Ovary (tissue), 9 donors: ENCODE results near the gene ECSIT. TPM values are rescaled to one million over a fixed set of nuclear protein-coding genes. Genes with fewer than 3 reads are reported as not detected.

ENCODE experiments used
- DNase-seq, 5 donors: peaks; one replicate each; pipeline ENCODE4 v3.0.0-alpha.2; 2019 to 2020
- H3K27ac ChIP-seq, 2 donors: fragments of 200-600 bp; one replicate each; pipeline versions ENCODE4 v1.5.1 to v1.8.0; 2019 to 2022
- H3K27me3 ChIP-seq: fragments of 200-600 bp; one replicate; pipeline ENCODE4 v1.8.0; 2022
- H3K36me3 ChIP-seq: fragments of 200-600 bp; sonication (generic); one replicate; pipeline ENCODE4 v1.5.1; 2019
- H3K4me1 ChIP-seq: one replicate; pipeline ENCODE4 v1.8.1; 2013; ENCODE audit warnings: mild to moderate bottlenecking, moderate library complexity; ENCODE audit not compliant: insufficient read depth
- H3K4me3 ChIP-seq: fragments of 200-600 bp; sonication (generic); one replicate; pipeline ENCODE4 v1.5.1; 2017
- H3K9me3 ChIP-seq, 2 donors: fragments of 200-600 bp in 1 of 2; sonication (generic) in 1 of 2; one replicate each; pipeline versions ENCODE4 v1.5.1 to v1.8.1; 2013 to 2019; ENCODE audit warnings: mild to moderate bottlenecking in 1 of 2, moderate library complexity in 1 of 2
- EP300 ChIP-seq: sonication (generic); formaldehyde crosslinking; IDR thresholded peaks from one replicate; pipeline ENCODE4 v1.6.1; 2017; ENCODE audit warnings: antibody characterized with exemption
- POLR2A ChIP-seq: fragments of 450-650 bp; IDR thresholded peaks from one replicate; pipeline ENCODE4 v1.6.1; 2017; ENCODE audit warnings: antibody characterized with exemption, mild to moderate bottlenecking, moderate library complexity
- WGBS, 3 donors: extraction: QIAGEN DNeasy Blood & Tissue Kit in 1 of 3; methylation state at CpG; one replicate each; pipeline versions ENCODE4 v1.1.5 to v1.1.7; 2013 to 2017; 5-methylcytosine and 5-hydroxymethylcytosine counted together
- intact Hi-C, 4 donors: fragments of 100-400 bp; cut with DNase I; formaldehyde crosslinking; loops; one replicate each; pipeline versions ENCODE4 v1.11.0 to v1.15.1; 2022 to 2023
- polyA plus RNA-seq, 2 donors: library from polyadenylated mRNA; stranded (reverse); fragments of 200-250 nt in 1 of 2; fragments of 350-450 nt in 1 of 2; fragmentation: Illumina TruSeq in 1 of 2; extraction: RNeasy Lipid Tissue Mini Kit (QIAGEN cat#74804) in 1 of 2; gene quantifications; one replicate each; pipeline ENCODE4 v1.2.3, GENCODE V29; 2013 to 2014
- total RNA-seq, 7 donors: library from RNA; depleted of rRNA in 2 of 7; stranded (reverse); fragments of >200 nt in 2 of 7; fragmentation: NEBNext Ultra II Directional in 3 of 7; extraction: Animal tissue kit (Norgen Biotek cat#: 25700) in 3 of 7; gene quantifications; one replicate each; pipeline versions ENCODE4 v1.1.0 to v1.2.4, GENCODE V29; 2016 to 2023
- TF ChIP-seq, protein P1 (sequence below), 3 donors: fragments of 450-650 bp in 2 of 3; fragments of 200-600 bp in 1 of 3; IDR thresholded peaks; one replicate each; pipeline versions ENCODE4 v1.5.1 to v1.8.0; 2016 to 2022; ENCODE audit warnings: antibody characterized with exemption in 3 of 3, mild to moderate bottlenecking in 1 of 3
- donor health status: DM: no; HTN: no; CAD: no; lungs with moderate emphysema.
- donor health status: DM: no; HTN: no; CAD: no.
- donor health status: Bipolar disorder and iron deficiency.
- donor health status: DM: yes; HTN: yes; CAD: no.
- donor health status: DM: no; HTN: no; CAD: no.
- donor health status: DM: yes; HTN: yes; CAD: no.

Gene ECSIT
- total and polyA plus RNA-seq, 9 donors = 16.3 to 84.8 (median 58.2) TPM

DNA sequence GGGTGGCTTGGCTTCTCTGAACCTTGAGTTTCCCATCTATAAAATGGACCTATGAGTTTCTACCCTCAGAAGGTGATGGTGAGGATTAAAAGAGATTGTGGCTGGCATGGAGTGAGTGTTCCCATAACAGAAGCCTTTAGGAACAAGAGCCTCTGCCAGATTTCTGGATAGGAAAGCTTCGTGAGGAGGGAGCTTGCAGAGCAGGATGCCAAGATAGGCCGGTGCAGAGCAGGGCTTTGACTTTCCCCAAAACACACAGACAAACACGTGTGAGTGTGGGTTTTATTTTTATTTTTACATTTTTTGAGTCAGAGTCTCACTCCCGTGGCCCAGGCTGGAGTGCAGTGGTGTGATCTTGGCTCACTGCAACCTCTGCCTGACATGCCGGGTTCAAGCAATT lies 6.0 kb upstream of the ECSIT start:
- 18 to 21% (median 20%) methylated on average over 5 of the region's 5 CpGs for WGBS, 3 donors
- Histone ChIP-seq H3K27me3 (no peaks in the 10 kb centered on the region), H3K27ac (peak overlapping the region; percentile 78 to 88), H3K36me3 (no peaks in the 10 kb centered on the region), H3K9me3 (no peaks in the 10 kb centered on the region), H3K4me3 (no peak overlapping the region), H3K4me1 (peaks cover 4% of the 10 kb centered on the region)
- TF ChIP-seq, protein P1, sequence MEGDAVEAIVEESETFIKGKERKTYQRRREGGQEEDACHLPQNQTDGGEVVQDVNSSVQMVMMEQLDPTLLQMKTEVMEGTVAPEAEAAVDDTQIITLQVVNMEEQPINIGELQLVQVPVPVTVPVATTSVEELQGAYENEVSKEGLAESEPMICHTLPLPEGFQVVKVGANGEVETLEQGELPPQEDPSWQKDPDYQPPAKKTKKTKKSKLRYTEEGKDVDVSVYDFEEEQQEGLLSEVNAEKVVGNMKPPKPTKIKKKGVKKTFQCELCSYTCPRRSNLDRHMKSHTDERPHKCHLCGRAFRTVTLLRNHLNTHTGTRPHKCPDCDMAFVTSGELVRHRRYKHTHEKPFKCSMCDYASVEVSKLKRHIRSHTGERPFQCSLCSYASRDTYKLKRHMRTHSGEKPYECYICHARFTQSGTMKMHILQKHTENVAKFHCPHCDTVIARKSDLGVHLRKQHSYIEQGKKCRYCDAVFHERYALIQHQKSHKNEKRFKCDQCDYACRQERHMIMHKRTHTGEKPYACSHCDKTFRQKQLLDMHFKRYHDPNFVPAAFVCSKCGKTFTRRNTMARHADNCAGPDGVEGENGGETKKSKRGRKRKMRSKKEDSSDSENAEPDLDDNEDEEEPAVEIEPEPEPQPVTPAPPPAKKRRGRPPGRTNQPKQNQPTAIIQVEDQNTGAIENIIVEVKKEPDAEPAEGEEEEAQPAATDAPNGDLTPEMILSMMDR (IDR thresholded peaks at IDR 0.05) = no peak
- TF ChIP-seq EP300 (no peak), POLR2A (no peak)
- no peak for DNase-seq
- intact Hi-C loops = no loop called here

DNA sequence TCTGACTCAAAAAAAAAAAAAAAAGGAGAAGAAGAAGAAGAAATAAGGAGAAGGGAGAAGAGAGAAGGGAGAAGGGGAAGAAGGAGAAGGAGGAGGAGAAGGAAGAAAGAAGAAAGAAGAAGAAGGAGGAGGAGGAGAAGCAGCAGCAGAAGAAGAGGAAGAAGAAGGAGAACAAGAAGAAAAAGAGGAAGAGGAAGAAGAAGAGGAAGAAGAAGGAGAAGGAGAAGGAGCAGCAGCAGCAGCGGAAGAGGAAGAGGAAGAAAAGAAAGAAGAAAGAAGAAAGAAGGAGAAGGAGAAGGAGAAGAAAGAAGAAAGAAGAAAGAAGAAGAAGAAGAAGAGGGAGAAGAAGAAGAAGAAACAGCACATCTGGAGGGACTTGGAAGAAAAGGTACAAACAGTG lies 5.6 kb upstream of the ECSIT start:
- intact Hi-C loops = no loop called here
- H3K9me3 ChIP-seq = no peaks in the 10 kb centered on the region
- peaks cover 4% of the 10 kb centered on the region for H3K4me1 ChIP-seq
- H3K36me3 ChIP-seq = no peaks in the 10 kb centered on the region
- peak overlapping the region; percentile 78 to 88 for H3K27ac ChIP-seq
- DNase-seq = no peak
- H3K4me3 ChIP-seq = no peak overlapping the region
- TF ChIP-seq EP300 = no peak
- TF ChIP-seq, protein P1 (IDR thresholded peaks at IDR 0.05) = no peak
- TF ChIP-seq POLR2A = no peak
- no peaks in the 10 kb centered on the region for H3K27me3 ChIP-seq
- WGBS, 3 donors = 83 to 94% (median 89%) methylated on average over 1 of the region's 1 CpG

DNA sequence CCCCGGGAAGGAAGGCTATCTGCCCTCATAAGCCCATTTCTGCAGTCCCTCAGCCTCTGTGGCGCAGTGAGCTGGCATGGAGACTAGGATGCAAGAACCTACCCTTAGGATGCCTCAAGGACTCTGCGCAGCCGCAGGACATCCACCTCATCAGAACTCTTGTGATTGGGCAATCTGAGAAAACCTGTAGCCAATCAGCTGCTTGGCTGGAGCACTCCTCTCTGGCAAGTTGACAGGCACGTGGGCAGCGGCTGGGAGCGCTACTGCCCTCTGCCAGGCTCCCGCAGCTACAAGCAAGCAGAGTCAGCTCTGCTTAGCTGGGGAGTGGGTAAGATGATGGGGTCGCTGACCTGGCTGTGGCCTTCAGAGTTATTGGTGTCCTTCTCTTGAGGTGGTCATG lies 1.5 kb upstream of the ECSIT start:
- TF ChIP-seq POLR2A (no peak), EP300 (no peak)
- TF ChIP-seq, protein P1 (IDR thresholded peaks at IDR 0.05) = no peak
- Histone ChIP-seq H3K4me3 (no peak overlapping the region), H3K36me3 (no peaks in the 10 kb centered on the region), H3K27me3 (no peaks in the 10 kb centered on the region), H3K9me3 (no peaks in the 10 kb centered on the region), H3K27ac (no peak overlapping the region), H3K4me1 (peaks cover 7% of the 10 kb centered on the region)
- peak; percentile 77 to 86 (median 79) for DNase-seq
- intact Hi-C loops = no loop called here
- 15 to 23% (median 19%) methylated on average over 9 of the region's 9 CpGs for WGBS, 3 donors

DNA sequence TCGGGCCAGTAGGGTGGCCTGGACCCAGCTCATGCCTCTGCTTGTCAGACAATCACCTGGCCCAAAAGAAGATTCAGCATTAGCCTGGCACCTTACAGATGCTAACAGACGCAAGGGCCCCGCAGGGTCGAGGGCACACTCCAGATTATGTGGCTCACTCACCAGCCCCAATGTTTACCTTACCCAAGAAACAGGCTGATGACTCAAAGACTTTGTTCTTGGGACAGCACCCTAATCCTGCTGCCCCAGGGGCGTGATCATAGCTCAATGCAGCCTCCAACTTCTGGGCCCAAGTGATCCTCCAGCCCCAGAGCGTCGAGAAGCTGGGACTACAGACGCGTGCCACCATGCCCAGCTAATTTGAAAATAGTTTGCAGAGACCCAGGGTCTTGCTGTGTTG lies 9.8 kb downstream of the ECSIT start:
- no peaks in the 10 kb centered on the region for H3K9me3 ChIP-seq
- H3K36me3 ChIP-seq = no peaks in the 10 kb centered on the region
- 89 to 97% (median 91%) methylated on average over 9 of the region's 9 CpGs for WGBS, 3 donors
- H3K4me3 ChIP-seq = no peak overlapping the region
- H3K27ac ChIP-seq = no peak overlapping the region
- DNase-seq = no peak
- intact Hi-C loops = no loop called here
- H3K4me1 ChIP-seq = no peaks in the 10 kb centered on the region
- no peak for TF ChIP-seq POLR2A
- TF ChIP-seq, protein P1 (IDR thresholded peaks at IDR 0.05) = no peak
- H3K27me3 ChIP-seq = no peaks in the 10 kb centered on the region

DNA sequence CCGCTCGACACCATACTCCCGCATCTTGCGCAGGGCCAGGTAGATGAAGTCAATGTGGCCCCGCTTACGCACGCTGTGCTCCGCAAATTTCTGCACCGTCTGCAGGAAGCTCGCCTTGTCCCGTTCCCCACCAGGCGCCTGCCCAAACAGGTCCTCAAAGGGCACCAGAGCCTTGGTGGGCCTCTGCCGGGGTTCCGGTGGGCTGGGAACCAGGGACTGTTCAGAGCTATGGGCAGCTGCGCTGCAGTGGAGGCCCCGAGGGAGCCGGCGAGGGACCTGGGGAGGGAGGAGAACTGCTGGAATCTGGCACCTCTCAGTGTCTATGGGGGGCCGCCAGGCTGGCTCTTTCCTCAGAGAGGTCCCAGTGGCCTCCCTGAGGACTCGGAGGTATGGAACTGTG lies 15.0 kb downstream of the ECSIT start:
- H3K36me3 ChIP-seq = no peaks in the 10 kb centered on the region
- WGBS, 3 donors = 92 to 94% (median 93%) methylated on average over 18 to 20 of the region's 20 CpGs

More for the DNA sequence above, 15.0 kb downstream of the ECSIT start:
- H3K27ac ChIP-seq = no peak overlapping the region
- intact Hi-C loops = no loop called here
- TF ChIP-seq, protein P1 (IDR thresholded peaks at IDR 0.05) = no peak
- TF ChIP-seq POLR2A = no peak
- TF ChIP-seq EP300 = no peak
- H3K4me1 ChIP-seq = no peaks in the 10 kb centered on the region
- no peak overlapping the region for H3K4me3 ChIP-seq
- H3K27me3 ChIP-seq = no peaks in the 10 kb centered on the region
- DNase-seq = no peak
- no peaks in the 10 kb centered on the region for H3K9me3 ChIP-seq
